GM18873 (cell line): ENCODE results near the gene NAALADL2.
"Not testable (repeated sequence)": the region's sequence is repeated elsewhere in the genome, so short reads cannot be mapped to it uniquely, and the experiment has no call there.

Source experiments
- ATAC-seq: cut with Tn5 transposase; IDR thresholded peaks from one replicate; pipeline ENCODE4 v1.9.1; 2021; ENCODE audit warnings: mild to moderate bottlenecking, moderate library complexity, moderate number of reproducible peaks; ENCODE audit not compliant: unreplicated experiment, low FRiP score

NAALADL2 gene

DNA sequence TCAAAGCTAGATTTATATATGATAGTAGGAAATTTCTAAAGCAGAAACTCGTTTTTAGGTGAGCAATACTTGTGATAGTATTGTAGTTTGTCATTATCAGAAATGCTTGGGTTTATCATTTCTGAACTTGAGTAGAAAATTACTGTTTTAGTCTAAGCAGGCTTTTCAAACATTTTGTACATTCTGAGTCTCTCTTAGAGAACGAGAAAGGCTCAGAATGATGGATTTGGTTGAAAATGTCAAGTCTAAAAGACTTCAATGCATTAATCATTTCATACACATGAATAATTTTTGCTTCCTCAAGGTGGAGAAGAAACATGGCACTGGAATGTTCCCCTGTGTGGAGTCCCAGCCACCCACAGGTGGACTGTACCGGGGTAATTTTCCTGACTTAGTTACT, 387.1 kb downstream of the NAALADL2 start:
- ATAC-seq = no peak

- no peak for ATAC-seq
Observed at GRCh38 chr3:175246766-175247165, 387.6 kb downstream of the NAALADL2 start.

- no peak for ATAC-seq
Observed at GRCh38 chr3:175247629-175248028, 388.5 kb downstream of the NAALADL2 start.

DNA sequence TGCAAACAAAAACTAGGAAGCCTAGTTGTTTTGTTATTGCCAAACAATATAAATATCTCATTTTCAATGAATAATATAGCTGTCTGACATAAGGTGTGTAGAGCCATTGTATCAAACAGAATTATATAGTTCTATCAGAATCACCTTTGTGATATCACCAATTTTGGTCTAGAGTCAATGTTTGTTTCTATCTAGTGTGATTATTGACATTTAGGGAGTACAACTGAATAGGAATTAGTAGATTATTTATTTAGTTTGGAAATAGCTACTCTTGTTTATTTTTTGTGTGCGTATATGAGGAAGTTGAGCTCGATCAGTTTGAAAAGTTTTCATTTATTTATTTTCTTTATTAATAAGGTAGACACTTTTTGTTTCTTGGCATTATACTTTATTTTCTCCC, 389.7 kb downstream of the NAALADL2 start:
- no peak for ATAC-seq

DNA sequence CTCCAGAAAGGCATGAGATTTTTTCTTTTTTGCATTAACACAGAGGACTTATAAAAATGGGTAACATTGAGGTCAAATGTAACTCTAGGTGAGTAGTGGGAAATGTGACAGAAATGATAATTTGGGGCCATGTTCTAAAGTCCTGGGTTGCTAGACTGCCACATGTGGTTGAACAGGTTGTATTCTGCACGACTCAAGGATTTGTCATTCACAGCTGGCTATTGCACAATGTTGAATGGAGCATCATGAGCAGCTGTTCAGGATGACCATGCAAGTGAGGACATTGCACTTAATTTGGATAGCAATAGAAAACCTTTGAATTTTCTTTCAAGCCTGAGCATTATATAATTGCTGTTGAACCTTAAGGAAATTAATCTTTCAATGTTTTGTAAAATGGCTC, 396.6 kb downstream of the NAALADL2 start:
- no peak for ATAC-seq

DNA sequence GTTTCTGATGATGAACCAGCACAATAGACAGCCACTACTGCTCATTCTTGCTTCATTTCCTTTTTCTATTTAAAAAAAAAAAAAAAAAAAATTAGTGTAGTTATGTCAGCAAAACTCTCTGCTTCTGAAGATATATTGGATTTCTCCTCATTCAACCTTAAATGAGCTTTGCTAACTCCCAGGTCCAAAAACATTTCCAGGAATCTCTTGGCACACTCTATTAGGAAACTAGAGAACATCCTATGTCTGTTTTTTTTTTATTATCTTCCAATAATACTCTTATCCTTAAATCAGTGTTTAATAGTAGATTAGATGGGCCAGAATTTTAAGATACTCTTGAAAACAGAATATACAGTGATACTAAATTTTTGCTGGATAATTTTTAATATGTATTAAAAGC, 398.0 kb downstream of the NAALADL2 start:
- ATAC-seq = no peak

DNA sequence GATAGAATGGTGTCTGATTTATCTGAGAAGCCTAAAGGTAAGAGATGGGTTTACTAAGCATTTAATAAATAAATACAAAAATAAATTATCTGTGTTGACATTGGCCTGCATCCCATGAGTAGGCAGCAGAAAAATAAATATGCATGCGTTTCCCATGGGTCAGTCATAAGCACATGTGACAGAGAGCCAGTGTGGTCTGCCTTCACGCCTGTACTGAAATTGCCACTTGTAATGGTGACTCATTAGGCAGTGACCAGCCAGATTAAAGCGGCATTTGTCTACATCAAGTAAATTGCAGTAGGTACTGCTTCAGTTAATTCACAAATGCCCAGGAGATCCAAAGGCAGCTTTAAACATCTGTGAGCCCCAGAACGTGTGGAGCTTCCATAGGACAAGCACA, 399.6 kb downstream of the NAALADL2 start:
- ATAC-seq = no peak

GRCh38 chr3:175260145-175260794, 401.1 kb downstream of the NAALADL2 start:
- no peak for ATAC-seq

DNA sequence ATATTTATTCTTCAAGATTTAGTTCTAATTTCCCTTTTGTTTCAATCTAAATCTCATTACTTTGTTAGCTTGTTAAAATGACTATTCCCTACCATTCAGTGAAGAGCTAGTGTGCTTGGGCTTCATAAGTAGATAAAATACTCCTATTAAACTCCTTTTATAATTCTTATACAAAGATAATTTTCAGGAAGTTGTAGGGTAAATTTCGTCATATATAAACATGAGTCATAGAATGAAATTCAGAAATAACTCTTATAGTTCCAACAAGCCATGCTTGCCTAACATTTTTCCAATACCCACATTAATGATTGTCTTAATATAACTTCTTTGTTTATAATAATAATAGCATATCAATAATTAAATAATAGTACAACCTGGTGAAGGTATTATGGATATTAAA, 407.3 kb downstream of the NAALADL2 start:
- no peak for ATAC-seq

DNA sequence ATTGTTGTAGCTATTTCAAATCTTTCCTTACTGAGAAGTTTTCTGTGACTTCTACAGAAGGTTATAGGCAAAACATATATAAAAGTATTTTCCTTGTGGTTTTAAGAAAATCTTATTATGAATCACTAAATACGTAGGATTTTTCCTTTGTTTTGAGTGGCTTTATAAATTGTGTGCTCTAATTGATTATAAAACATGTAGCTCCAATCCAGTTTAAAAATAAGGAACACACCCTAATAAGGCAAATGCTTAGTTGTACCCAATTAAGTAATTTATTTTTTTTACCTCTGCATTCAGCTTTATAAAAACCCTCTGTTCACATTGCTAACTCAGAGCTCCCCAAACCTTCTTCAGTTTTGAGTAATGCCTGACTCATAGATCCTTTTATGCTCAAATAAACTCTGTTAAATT, 408.0 kb downstream of the NAALADL2 start:
- no peak for ATAC-seq

DNA sequence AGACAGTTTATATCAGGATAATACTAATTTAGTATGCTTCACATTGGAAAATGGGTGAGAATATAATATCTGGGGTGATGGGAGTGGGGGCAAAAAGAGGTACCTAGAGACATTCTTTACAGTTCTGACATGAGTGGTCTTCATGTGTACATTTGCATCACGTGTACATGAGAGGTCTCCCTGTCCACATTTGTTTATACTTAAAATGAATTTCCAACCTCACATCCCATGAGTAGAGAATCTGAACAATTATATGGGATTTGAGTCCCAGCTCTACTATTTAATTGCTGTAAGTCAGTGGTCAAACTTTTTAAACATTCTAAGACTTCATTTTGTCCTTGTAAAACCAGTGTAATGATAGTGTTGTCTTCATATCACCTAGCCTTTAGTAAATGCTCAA, 408.4 kb downstream of the NAALADL2 start:
- ATAC-seq = no peak

- no peak for ATAC-seq
Observed at GRCh38 chr3:175269394-175269793, 410.3 kb downstream of the NAALADL2 start.

GRCh38 chr3:175270198-175270837, 411.2 kb downstream of the NAALADL2 start:
- no peak for ATAC-seq

GRCh38 chr3:175270866-175271265, 411.7 kb downstream of the NAALADL2 start:
- no peak for ATAC-seq

GRCh38 chr3:175271465-175271864, 412.3 kb downstream of the NAALADL2 start:
- not testable (repeated sequence) for ATAC-seq

DNA sequence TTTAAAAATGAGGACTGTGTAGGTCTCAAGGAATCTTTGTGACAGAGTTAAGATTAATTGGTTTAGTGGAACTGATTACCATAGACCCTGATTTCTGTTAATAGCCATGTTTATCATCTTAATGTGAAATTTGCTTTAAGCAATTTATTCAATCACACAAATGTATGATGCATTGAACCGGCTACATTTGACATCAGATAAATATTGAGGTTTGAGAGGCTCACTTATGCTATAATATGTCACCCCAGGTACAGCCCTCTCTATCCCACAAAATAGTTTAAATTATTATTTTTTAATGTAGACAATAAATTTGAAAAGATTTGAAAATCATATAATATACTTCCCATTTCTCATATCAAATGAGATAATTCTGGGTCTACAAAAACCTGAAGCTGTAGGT, 413.3 kb downstream of the NAALADL2 start:
- ATAC-seq = no peak

GRCh38 chr3:175273573-175273972, 414.4 kb downstream of the NAALADL2 start:
- no peak for ATAC-seq

GRCh38 chr3:175274056-175274455, 414.9 kb downstream of the NAALADL2 start:
- ATAC-seq = no peak

- no peak for ATAC-seq
Observed at GRCh38 chr3:175274474-175275218, 415.5 kb downstream of the NAALADL2 start.

DNA sequence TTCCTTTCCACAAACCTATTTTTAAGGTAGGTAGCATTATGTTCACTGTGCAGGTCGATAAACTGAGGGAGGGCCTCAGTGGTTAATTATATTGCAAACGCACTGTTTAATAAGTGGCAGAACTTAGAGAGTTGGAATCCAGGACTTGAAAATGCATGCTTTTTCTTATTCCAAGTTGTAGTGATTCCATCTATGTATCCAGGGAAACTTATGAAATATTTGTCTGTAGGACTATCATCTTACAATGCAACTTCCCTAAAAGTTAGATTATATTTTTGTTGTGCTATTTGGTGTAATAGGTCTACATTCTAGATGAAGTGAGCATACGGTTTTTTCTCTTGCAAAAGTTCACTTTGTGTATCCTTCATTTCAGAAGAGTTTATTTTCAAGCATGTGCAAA, 419.5 kb downstream of the NAALADL2 start:
- ATAC-seq = no peak

- ATAC-seq = no peak
Observed at GRCh38 chr3:175279457-175279856, 420.3 kb downstream of the NAALADL2 start.

- ATAC-seq = no peak
Observed at GRCh38 chr3:175279911-175280310, 420.8 kb downstream of the NAALADL2 start.
